Measurements from ENCODE around the gene CBL. TPM values are rescaled to one million over a fixed set of nuclear protein-coding genes. Genes with fewer than 3 reads are reported as not detected.

The CBL gene
- total RNA-seq, 1 experiment from 2014 or later = 45.6 TPM

- POLR2A ChIA-PET = no interaction called here
- ATAC-seq (no peak), DNase-seq (ENCODE audit: low spot score) (no peak)
- Mint-ChIP-seq H3K4me1 (0 out of 2 replicates have a peak, but pooled peaks cover under 1% of the 10 kb centered on the region), H3K4me3 (no peak overlapping the region), H3K27me3 (ENCODE audit: low read depth) (no peaks in the 10 kb centered on the region), H3K36me3 (no peaks in the 10 kb centered on the region), H3K9me3 (no peaks in the 10 kb centered on the region), H3K27ac (no peak overlapping the region)
- CTCF ChIA-PET = interaction anchor here (0.6 kb wide), 1 partner anchor 26 kb away, joined by 3 read pairs; no protein-coding TSS in a partner anchor
- no peak for TF ChIP-seq NFE2L1 (CRISPR knock-in tag; IDR thresholded peaks at IDR 0.05)
Measured at GRCh38 chr11:119222308-119222707, 16.2 kb downstream of the CBL start.

DNA sequence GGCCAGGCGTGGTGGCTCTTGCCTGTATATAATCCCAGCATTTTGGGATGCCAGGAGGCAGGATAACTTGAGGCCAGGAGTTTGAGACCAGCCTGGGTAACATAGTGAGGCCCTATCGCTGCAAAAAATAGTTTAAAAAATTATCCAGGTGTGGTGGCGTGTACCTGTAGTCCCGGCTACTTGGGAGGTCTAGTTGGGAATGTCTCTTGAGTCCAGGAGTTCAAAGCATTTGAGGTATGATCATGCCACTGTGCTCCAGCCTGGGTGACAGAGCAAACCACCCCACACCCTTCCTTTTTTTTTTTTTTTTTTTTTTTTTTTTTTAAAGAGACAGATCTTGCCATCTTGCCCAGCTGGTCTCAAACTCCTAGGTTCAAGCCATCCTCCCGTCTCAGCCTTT is 16.8 kb downstream of the CBL start:
- TF ChIP-seq, protein P1, sequence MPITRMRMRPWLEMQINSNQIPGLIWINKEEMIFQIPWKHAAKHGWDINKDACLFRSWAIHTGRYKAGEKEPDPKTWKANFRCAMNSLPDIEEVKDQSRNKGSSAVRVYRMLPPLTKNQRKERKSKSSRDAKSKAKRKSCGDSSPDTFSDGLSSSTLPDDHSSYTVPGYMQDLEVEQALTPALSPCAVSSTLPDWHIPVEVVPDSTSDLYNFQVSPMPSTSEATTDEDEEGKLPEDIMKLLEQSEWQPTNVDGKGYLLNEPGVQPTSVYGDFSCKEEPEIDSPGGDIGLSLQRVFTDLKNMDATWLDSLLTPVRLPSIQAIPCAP (CRISPR knock-in tag; IDR thresholded peaks at IDR 0.05) = no peak
- TF ChIP-seq MAX (CRISPR knock-in tag; IDR thresholded peaks at IDR 0.05) (no peak), CDX4 (CRISPR knock-in tag; IDR thresholded peaks at IDR 0.05; ENCODE audit: borderline replicate concordance) (no peak), MYBL2 (CRISPR knock-in tag; IDR thresholded peaks at IDR 0.05) (no peak), FOXK1 (CRISPR knock-in tag; IDR thresholded peaks at IDR 0.05) (no peak), ATF1 (CRISPR knock-in tag; IDR thresholded peaks at IDR 0.05) (no peak), JUN (CRISPR knock-in tag; IDR thresholded peaks at IDR 0.05) (no peak), ATF3 (CRISPR knock-in tag; conservative IDR thresholded peaks at IDR 0.05) (no peak), ARID4B (CRISPR knock-in tag; IDR thresholded peaks at IDR 0.05; ENCODE audit: borderline replicate concordance) (no peak), ZNF219 (CRISPR knock-in tag; IDR thresholded peaks at IDR 0.05; ENCODE audit: borderline replicate concordance) (no peak), PREB (CRISPR knock-in tag; IDR thresholded peaks at IDR 0.05; ENCODE audit: borderline replicate concordance) (no peak), JAZF1 (CRISPR knock-in tag; IDR thresholded peaks at IDR 0.05) (no peak), NR1H2 (CRISPR knock-in tag; IDR thresholded peaks at IDR 0.05) (no peak), IRF2 (CRISPR knock-in tag; IDR thresholded peaks at IDR 0.05; ENCODE audit: borderline replicate concordance, low read depth) (no peak), GRHL2 (CRISPR knock-in tag; IDR thresholded peaks at IDR 0.05; ENCODE audit: insufficient replicate concordance, severe bottlenecking) (no peak), TCF7 (CRISPR knock-in tag; IDR thresholded peaks at IDR 0.05; ENCODE audit: low read depth) (no peak), ZSCAN18 (CRISPR knock-in tag; IDR thresholded peaks at IDR 0.05) (no peak)
- TF ChIP-seq, protein P2, sequence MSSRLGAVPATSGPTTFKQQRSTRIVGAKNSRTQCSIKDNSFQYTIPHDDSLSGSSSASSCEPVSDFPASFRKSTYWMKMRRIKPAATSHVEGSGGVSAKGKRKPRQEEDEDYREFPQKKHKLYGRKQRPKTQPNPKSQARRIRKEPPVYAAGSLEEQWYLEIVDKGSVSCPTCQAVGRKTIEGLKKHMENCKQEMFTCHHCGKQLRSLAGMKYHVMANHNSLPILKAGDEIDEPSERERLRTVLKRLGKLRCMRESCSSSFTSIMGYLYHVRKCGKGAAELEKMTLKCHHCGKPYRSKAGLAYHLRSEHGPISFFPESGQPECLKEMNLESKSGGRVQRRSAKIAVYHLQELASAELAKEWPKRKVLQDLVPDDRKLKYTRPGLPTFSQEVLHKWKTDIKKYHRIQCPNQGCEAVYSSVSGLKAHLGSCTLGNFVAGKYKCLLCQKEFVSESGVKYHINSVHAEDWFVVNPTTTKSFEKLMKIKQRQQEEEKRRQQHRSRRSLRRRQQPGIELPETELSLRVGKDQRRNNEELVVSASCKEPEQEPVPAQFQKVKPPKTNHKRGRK (CRISPR knock-in tag; IDR thresholded peaks at IDR 0.05; ENCODE audit: borderline replicate concordance) = no peak
- TF ChIP-seq, protein P3, sequence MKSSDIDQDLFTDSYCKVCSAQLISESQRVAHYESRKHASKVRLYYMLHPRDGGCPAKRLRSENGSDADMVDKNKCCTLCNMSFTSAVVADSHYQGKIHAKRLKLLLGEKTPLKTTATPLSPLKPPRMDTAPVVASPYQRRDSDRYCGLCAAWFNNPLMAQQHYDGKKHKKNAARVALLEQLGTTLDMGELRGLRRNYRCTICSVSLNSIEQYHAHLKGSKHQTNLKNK (CRISPR knock-in tag; IDR thresholded peaks at IDR 0.05) = no peak
- Mint-ChIP-seq H3K27ac (no peak overlapping the region), H3K4me3 (no peak overlapping the region), H3K27me3 (ENCODE audit: low read depth) (no peaks in the 10 kb centered on the region), H3K36me3 (no peaks in the 10 kb centered on the region), H3K9me3 (no peaks in the 10 kb centered on the region), H3K4me1 (no peaks in the 10 kb centered on the region)
- no peak for DNase-seq (ENCODE audit: low spot score)
- ChIA-PET POLR2A (no interaction called here), CTCF (interaction anchor here (0.6 kb wide), 2 partner anchors 10 to 26 kb away, joined by 3 to 4 read pairs; no protein-coding TSS in a partner anchor)
- ATAC-seq = no peak
